IgD-negative memory B cell (primary cell): ENCODE results near the gene PAPOLB. TPM values are rescaled to one million over a fixed set of nuclear protein-coding genes. Genes with fewer than 3 reads are reported as not detected.

Experiments
- H3K27ac Mint-ChIP-seq, 3 donors: one replicate each; pipeline ENCODE4 v1.8.0; 2020 to 2022; ENCODE audit warnings: mild to moderate bottlenecking in 3 of 3, mixed read lengths in 3 of 3, moderate library complexity in 1 of 3
- H3K27me3 Mint-ChIP-seq: one replicate; pipeline ENCODE4 v1.8.0; 2021; ENCODE audit warnings: mixed read lengths
- H3K36me3 Mint-ChIP-seq: one replicate; pipeline ENCODE4 v1.8.0; 2020; ENCODE audit warnings: mild to moderate bottlenecking, mixed read lengths
- H3K4me1 Mint-ChIP-seq, 3 donors: one replicate each; pipeline ENCODE4 v1.8.0; 2020 to 2022; ENCODE audit warnings: mixed read lengths in 3 of 3, mild to moderate bottlenecking in 1 of 3
- H3K4me3 Mint-ChIP-seq, 4 donors: one replicate each; pipeline ENCODE4 v1.8.0; 2020 to 2022; ENCODE audit warnings: mild to moderate bottlenecking in 4 of 4, mixed read lengths in 4 of 4, moderate library complexity in 3 of 4
- H3K9me3 Mint-ChIP-seq, 3 donors: one replicate each; pipeline ENCODE4 v1.8.0; 2020 to 2021; ENCODE audit warnings: mixed read lengths in 3 of 3, mild to moderate bottlenecking in 1 of 3
- polyA plus RNA-seq: library from polyadenylated mRNA; unstranded; fragments of 300-500 nt; fragmentation: Illumina TruSeq; gene quantifications from one replicate; pipeline ENCODE4 v1.2.3, GENCODE V29; 2021

Gene PAPOLB
- polyA plus RNA-seq, 1 donor from 2014 or later, result not detected

DNA sequence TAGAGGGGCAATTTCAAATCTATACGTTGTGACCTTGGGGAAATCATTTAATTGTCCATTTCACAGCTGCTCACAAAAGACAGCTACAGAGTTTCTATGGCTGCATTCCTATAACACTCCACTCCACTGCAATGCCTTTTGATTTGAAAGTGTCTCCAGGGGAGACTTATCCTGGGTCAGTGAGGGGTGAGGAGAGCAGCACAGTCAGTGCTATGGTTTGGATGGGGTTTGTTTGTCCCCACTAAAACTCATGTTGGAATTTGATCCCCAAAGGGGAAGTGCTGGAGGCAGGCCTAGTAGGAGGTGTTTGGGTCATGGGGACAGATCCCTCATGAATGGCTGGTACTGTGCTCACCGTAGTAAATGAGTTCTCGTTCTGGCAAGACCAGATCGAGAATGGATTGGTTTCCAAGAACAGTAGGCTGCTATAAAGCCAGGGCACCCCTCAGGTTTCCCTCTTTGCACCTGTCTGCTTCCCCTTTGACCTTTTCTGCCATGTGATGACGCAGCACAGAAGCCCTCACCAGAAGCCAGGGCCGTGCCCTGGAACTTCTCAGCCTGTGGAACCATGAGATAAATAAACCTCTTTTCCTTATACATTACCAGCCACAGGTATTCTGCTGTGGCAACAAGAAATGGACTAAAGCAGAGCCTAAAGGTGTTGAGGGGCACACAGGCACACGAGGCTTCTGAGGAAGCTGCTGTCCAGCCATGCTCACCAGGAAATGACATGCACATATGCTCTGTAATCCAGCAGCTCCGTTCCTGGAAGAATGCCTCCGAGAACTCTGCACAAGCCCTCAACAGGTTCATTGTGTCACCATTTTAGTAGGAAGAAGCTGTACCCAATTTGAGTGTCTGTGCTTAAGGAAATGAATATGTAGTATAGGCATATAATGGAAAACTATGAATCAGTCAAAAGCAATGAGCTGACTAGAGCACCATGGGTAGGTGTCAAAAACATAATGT lies 5.0 kb upstream of the PAPOLB start:
- H3K9me3 Mint-ChIP-seq, result peaks cover 2 to 21% (median 12%) of the 10 kb centered on the region in 3 donors
- no peaks in the 10 kb centered on the region for H3K36me3 Mint-ChIP-seq
- H3K27me3 Mint-ChIP-seq, result peaks cover 21% of the 10 kb centered on the region
- H3K4me3 Mint-ChIP-seq, result no peak overlapping the region
- no peak overlapping the region for H3K27ac Mint-ChIP-seq
- peaks cover 0 to 2% (median 0%) of the 10 kb centered on the region in 3 donors for H3K4me1 Mint-ChIP-seq

- peaks cover 2 to 5% (median 3%) of the 10 kb centered on the region in 3 donors for H3K4me1 Mint-ChIP-seq
- peaks cover 23% of the 10 kb centered on the region for H3K27me3 Mint-ChIP-seq
- peak overlapping the region in 2 of 4 donors; percentile 16 to 92 for H3K4me3 Mint-ChIP-seq
- H3K27ac Mint-ChIP-seq, result no peak overlapping the region
- H3K9me3 Mint-ChIP-seq, result peaks cover 3 to 18% (median 9%) of the 10 kb centered on the region in 3 donors
- H3K36me3 Mint-ChIP-seq, result no peaks in the 10 kb centered on the region
These were observed 326 bp upstream of the PAPOLB start for GRCh38 chr7:4862156-4862555.

GRCh38 chr7:4861227-4861626 lies 603 bp downstream of the PAPOLB start:
- Mint-ChIP-seq H3K36me3 (no peaks in the 10 kb centered on the region), H3K4me1 (peaks cover 2 to 5% (median 3%) of the 10 kb centered on the region in 3 donors), H3K4me3 (peak overlapping the region; percentile 64 to 92 (median 74)), H3K27me3 (peaks cover 23% of the 10 kb centered on the region), H3K9me3 (peaks cover 3 to 19% (median 9%) of the 10 kb centered on the region in 3 donors), H3K27ac (peak overlapping the region in 2 of 3 donors; percentile 78 to 84)

GRCh38 chr7:4857189-4857588 lies 4.6 kb downstream of the PAPOLB start:
- Mint-ChIP-seq H3K27ac (no peak overlapping the region), H3K9me3 (peaks cover 0 to 7% (median 1%) of the 10 kb centered on the region in 3 donors), H3K36me3 (peaks cover 2% of the 10 kb centered on the region), H3K4me1 (peaks cover 0 to 5% (median 3%) of the 10 kb centered on the region in 3 donors), H3K27me3 (peaks cover 15% of the 10 kb centered on the region), H3K4me3 (no peak overlapping the region)

- Mint-ChIP-seq H3K36me3 (peaks cover 2% of the 10 kb centered on the region), H3K27ac (no peak overlapping the region), H3K4me1 (peaks cover 0 to 5% (median 3%) of the 10 kb centered on the region in 3 donors), H3K27me3 (peaks cover 15% of the 10 kb centered on the region), H3K4me3 (no peak overlapping the region), H3K9me3 (peaks cover under 1 to 7% (median 1%) of the 10 kb centered on the region in 3 donors)
These were observed 5.3 kb downstream of the PAPOLB start for GRCh38 chr7:4856336-4857057.

DNA sequence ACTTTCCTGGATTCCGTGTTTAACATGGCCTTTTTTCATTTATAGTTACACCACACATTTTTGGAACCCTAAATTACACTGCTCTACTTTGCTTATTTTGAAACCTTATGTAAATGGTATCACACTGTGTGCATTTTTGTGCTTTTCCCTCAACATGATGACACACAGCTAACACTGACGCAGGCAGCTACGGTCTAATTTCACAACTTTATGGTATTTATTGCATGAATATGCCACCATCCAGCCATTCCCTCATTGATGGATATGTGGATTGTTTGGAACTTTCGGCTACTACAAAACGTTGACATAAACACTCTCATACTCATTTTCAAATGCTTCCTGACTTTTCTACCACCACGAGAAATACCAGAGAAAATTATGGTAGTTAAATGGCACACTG lies 6.9 kb downstream of the PAPOLB start:
- Mint-ChIP-seq H3K4me3 (no peak overlapping the region), H3K36me3 (peaks cover 2% of the 10 kb centered on the region), H3K9me3 (peaks cover 1 to 4% (median 4%) of the 10 kb centered on the region in 3 donors), H3K27me3 (peaks cover 5% of the 10 kb centered on the region), H3K4me1 (no peaks in the 10 kb centered on the region), H3K27ac (no peak overlapping the region)

DNA sequence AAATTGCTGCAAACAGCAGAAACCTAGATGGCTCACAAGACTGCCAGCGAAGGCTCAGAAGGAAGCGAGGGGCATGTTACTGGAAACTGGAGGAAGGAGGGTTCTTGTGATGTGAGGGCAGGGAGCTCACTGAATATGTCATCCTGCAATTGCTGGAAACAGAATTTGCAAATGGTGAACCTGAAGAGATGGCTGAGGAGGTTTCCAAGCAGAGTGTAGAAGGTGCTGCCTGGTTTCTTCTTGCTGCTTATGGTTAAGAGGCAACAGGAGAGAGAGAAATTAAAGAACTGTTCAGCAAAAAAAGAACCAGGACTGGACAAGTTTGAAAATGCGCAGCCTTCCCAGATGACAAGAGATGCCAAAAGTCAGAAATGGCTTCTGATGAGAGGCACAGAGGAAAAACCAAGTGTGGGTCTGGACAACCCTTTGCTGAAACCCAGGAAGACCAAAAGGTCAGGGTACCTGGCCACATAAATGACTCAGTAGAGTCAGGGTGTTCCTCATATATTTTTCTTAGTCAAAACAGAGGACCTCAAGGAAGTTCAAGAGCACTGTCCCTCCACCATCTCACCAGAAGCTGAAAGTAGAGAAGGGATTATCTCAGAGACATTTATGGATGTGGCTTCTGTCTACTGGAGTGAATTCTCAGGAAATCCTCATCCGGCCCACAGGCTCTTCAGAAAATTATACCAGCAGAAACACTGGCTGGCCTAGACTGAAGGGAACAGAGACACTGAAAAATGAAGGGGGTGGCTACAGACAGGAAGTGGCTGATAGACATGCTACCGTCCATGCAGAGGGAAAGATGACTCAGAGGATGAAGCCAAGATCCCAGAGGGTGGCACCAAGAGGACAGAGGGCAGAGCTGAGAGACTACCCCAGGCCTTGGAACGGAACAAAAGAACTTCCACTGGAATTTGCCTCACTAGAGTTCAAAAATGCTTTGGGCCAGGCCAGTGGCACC lies 10.1 kb downstream of the PAPOLB start:
- Mint-ChIP-seq H3K4me3 (no peak overlapping the region), H3K27me3 (peaks cover 6% of the 10 kb centered on the region), H3K36me3 (peaks cover 2% of the 10 kb centered on the region), H3K4me1 (no peaks in the 10 kb centered on the region), H3K9me3 (peaks cover 0 to 4% (median 2%) of the 10 kb centered on the region in 3 donors), H3K27ac (no peak overlapping the region)

GRCh38 chr7:4850262-4850795 lies 11.5 kb downstream of the PAPOLB start:
- H3K27ac Mint-ChIP-seq, result no peak overlapping the region
- peaks cover 0 to 4% (median 2%) of the 10 kb centered on the region in 3 donors for H3K9me3 Mint-ChIP-seq
- H3K4me1 Mint-ChIP-seq, result peaks cover 0 to 3% (median 0%) of the 10 kb centered on the region in 3 donors
- H3K36me3 Mint-ChIP-seq, result no peaks in the 10 kb centered on the region
- no peak overlapping the region for H3K4me3 Mint-ChIP-seq
- H3K27me3 Mint-ChIP-seq, result peaks cover 16% of the 10 kb centered on the region

DNA sequence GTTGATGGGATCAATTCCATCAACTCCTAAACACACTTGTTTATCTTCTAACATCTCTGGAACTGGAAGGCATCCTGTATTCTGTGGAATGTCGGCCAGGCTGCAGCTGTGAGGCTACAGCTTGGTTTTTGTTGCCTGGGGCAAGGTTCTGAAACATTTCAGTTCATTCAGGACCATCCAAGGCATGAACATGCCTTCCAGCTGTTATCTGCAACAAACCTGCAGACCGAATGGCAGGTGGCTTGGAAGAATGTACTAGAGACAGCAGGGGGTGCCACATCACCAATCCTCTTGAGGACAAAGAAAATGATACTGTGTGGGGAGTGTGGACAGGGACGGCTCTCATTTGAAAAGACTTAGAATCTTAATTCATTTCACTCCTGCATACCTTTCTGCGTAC lies 12.4 kb downstream of the PAPOLB start:
- no peak overlapping the region for H3K4me3 Mint-ChIP-seq
- peaks cover 0 to 3% (median 0%) of the 10 kb centered on the region in 3 donors for H3K4me1 Mint-ChIP-seq
- H3K27me3 Mint-ChIP-seq, result peaks cover 19% of the 10 kb centered on the region
- H3K36me3 Mint-ChIP-seq, result no peaks in the 10 kb centered on the region
- H3K9me3 Mint-ChIP-seq, result peaks cover 0 to 4% (median 2%) of the 10 kb centered on the region in 3 donors
- no peak overlapping the region for H3K27ac Mint-ChIP-seq

DNA sequence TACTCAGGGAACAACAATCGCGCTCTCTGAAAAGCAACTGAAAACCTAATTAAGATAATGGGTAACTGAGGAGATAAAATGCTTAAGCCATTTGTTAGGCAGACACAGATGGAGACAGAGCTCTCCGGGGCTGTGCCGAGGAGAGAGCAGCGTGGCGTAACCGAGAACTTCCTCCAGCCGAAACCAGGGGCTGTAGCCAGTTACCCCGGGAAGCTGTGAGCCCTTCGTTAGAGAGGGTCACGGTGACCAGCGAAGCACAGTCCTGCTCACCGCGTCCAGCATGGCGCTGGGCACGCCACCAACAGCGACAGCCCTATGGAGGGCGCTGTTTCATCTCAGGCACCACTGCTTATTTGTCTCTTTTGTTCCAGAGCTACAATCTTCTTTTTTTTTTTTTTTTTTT lies 16.1 kb downstream of the PAPOLB start:
- peaks cover 0 to 3% (median 0%) of the 10 kb centered on the region in 3 donors for H3K9me3 Mint-ChIP-seq
- no peak overlapping the region for H3K27ac Mint-ChIP-seq
- H3K36me3 Mint-ChIP-seq, result no peaks in the 10 kb centered on the region
- no peak overlapping the region for H3K4me3 Mint-ChIP-seq
- peaks cover 23% of the 10 kb centered on the region for H3K27me3 Mint-ChIP-seq
- H3K4me1 Mint-ChIP-seq, result peaks cover 0 to 3% (median 0%) of the 10 kb centered on the region in 3 donors

GRCh38 chr7:4842319-4843064 lies 19.3 kb downstream of the PAPOLB start:
- H3K4me3 Mint-ChIP-seq, result no peak overlapping the region
- no peaks in the 10 kb centered on the region for H3K36me3 Mint-ChIP-seq
- peaks cover 0 to 2% (median 0%) of the 10 kb centered on the region in 3 donors for H3K9me3 Mint-ChIP-seq
- H3K4me1 Mint-ChIP-seq, result peaks cover 0 to 3% (median 0%) of the 10 kb centered on the region in 3 donors
- no peak overlapping the region for H3K27ac Mint-ChIP-seq
- peaks cover 22% of the 10 kb centered on the region for H3K27me3 Mint-ChIP-seq

GRCh38 chr7:4841836-4842235 lies 20.0 kb downstream of the PAPOLB start:
- Mint-ChIP-seq H3K9me3 (peaks cover 0 to 2% (median 0%) of the 10 kb centered on the region in 3 donors), H3K27me3 (peaks cover 17% of the 10 kb centered on the region), H3K4me1 (peaks cover 0 to 3% (median 0%) of the 10 kb centered on the region in 3 donors), H3K36me3 (no peaks in the 10 kb centered on the region), H3K27ac (no peak overlapping the region), H3K4me3 (no peak overlapping the region)

- H3K4me1 Mint-ChIP-seq, result peaks cover 0 to 3% (median 0%) of the 10 kb centered on the region in 3 donors
- H3K27ac Mint-ChIP-seq, result no peak overlapping the region
- H3K36me3 Mint-ChIP-seq, result no peaks in the 10 kb centered on the region
- H3K9me3 Mint-ChIP-seq, result peaks cover 0 to 2% (median 0%) of the 10 kb centered on the region in 3 donors
- H3K27me3 Mint-ChIP-seq, result peaks cover 13% of the 10 kb centered on the region
- no peak overlapping the region for H3K4me3 Mint-ChIP-seq
These were observed 20.6 kb downstream of the PAPOLB start for GRCh38 chr7:4841007-4841784.
